OCI-LY7 (cell line): ENCODE data around the gene CACNB3. TPM values are rescaled to one million over a fixed set of nuclear protein-coding genes. Genes with fewer than 3 reads are reported as not detected.
"Not testable (repeated sequence)": the region's sequence is repeated elsewhere in the genome, so short reads cannot be mapped to it uniquely, and the experiment has no call there.

Source experiments
- BruUV-seq: library from RNA; stranded (reverse); fragments of 400-500 nt; replicated peaks from 2 replicates; lab custom pipeline; 2021; lab: Mats Ljungman, UMichigan
- CTCF ChIA-PET: fragments of 300-600 bp; sonication (Branson Sonifier 250); formaldehyde crosslinking; loops from one replicate; lab custom pipeline; 2022; ENCODE audit warnings: antibody characterized with exemption; ENCODE audit not compliant: unreplicated experiment; lab: Charles Lee
- POLR2A ChIA-PET: fragments of 300-600 bp; sonication (Branson Sonifier 250); formaldehyde crosslinking; loops from one replicate; lab custom pipeline; 2022; ENCODE audit warnings: antibody characterized with exemption; lab: Charles Lee
- DNase-seq: peaks from one replicate; pipeline ENCODE4 v3.0.0-alpha.2; 2015; ENCODE audit warnings: low spot score
- H2AFZ ChIP-seq: fragments of 200-600 bp; sonication (generic), shearing (Covaris generic); 2 replicates; pipeline ENCODE4 v1.6.1; 2014; ENCODE audit warnings: mild to moderate bottlenecking, antibody characterized with exemption, low read length, moderate library complexity
- H3K27ac ChIP-seq: fragments of 200-600 bp; sonication (generic); 2 replicates; pipeline ENCODE4 v1.5.1; 2014; ENCODE audit warnings: mixed run types, low read depth, mild to moderate bottlenecking, moderate library complexity, low read length, inconsistent platforms; ENCODE audit not compliant: poor library complexity, severe bottlenecking
- H3K36me3 ChIP-seq: fragments of 200-600 bp; sonication (generic); 2 replicates; pipeline ENCODE4 v1.6.1; 2014; ENCODE audit warnings: mild to moderate bottlenecking, antibody characterized with exemption, low read length, moderate library complexity, mixed read lengths; ENCODE audit not compliant: insufficient read depth
- H3K4me1 ChIP-seq: fragments of 200-600 bp; sonication (generic); 2 replicates; pipeline ENCODE4 v1.5.1; 2014; ENCODE audit warnings: mild to moderate bottlenecking, low read length; ENCODE audit not compliant: insufficient read depth, poor library complexity, severe bottlenecking
- H3K4me2 ChIP-seq: fragments of 200-600 bp; sonication (generic); 2 replicates; pipeline ENCODE4 v1.6.1; 2014; ENCODE audit warnings: mild to moderate bottlenecking, low read length
- H3K4me3 ChIP-seq: fragments of 200-600 bp; sonication (generic); 2 replicates; pipeline ENCODE4 v1.5.1; 2014; ENCODE audit warnings: mild to moderate bottlenecking, low read depth, low read length; ENCODE audit not compliant: poor library complexity, severe bottlenecking
- H3K79me2 ChIP-seq: fragments of 200-600 bp; sonication (generic); 2 replicates; pipeline ENCODE4 v1.6.1; 2016; ENCODE audit warnings: low read depth, mild to moderate bottlenecking, low read length, moderate library complexity, mixed read lengths; ENCODE audit not compliant: insufficient read depth
- H3K9me2 ChIP-seq: fragments of 200-600 bp; sonication (generic); 2 replicates; pipeline ENCODE4 v1.6.1; 2016; ENCODE audit warnings: mild to moderate bottlenecking, low read length, mixed read lengths; ENCODE audit not compliant: insufficient read depth
- H3K9me3 ChIP-seq: fragments of 200-600 bp; sonication (generic); 2 replicates; pipeline ENCODE4 v1.6.1; 2014; ENCODE audit warnings: mild to moderate bottlenecking, mixed run types, low read length, mixed read lengths
- H4K20me1 ChIP-seq: fragments of 200-600 bp; sonication (generic); 2 replicates; pipeline ENCODE4 v1.6.1; 2014; ENCODE audit warnings: mild to moderate bottlenecking, antibody characterized with exemption, low read length, moderate library complexity, mixed read lengths; ENCODE audit not compliant: insufficient read depth
- EZH2phosphoT487 ChIP-seq: fragments of 200-600 bp; sonication (generic); IDR thresholded peaks from 2 replicates; pipeline ENCODE4 v1.6.1; 2018; ENCODE audit warnings: low read depth, borderline replicate concordance, mild to moderate bottlenecking, mixed run types, antibody characterized with exemption, low read length, moderate library complexity, mixed read lengths
- intact Hi-C: fragments of 100-400 bp; cut with micrococcal nuclease; formaldehyde crosslinking; loops from one replicate; pipeline ENCODE4 v1.10.0; 2022; ENCODE audit not compliant: unreplicated experiment
- total RNA-seq, 2 experiments: library from RNA; depleted of rRNA in 1 of 2; stranded (reverse); fragments of >200 nt in 1 of 2; shearing (Covaris generic) in 1 of 2; gene quantifications; 2 replicates each; pipeline ENCODE4 v1.2.3, GENCODE V29; 2014 to 2022
- TF ChIP-seq, protein P1 (sequence below): fragments of 200-600 bp; sonication (generic); conservative IDR thresholded peaks from 2 replicates; pipeline ENCODE4 v1.5.1; 2014; ENCODE audit warnings: mild to moderate bottlenecking, antibody characterized with exemption, low read length, moderate library complexity, mixed read lengths

CACNB3 gene
- total RNA-seq, 2 experiments from 2014 or later, result 5.6 to 20.6 TPM

DNA sequence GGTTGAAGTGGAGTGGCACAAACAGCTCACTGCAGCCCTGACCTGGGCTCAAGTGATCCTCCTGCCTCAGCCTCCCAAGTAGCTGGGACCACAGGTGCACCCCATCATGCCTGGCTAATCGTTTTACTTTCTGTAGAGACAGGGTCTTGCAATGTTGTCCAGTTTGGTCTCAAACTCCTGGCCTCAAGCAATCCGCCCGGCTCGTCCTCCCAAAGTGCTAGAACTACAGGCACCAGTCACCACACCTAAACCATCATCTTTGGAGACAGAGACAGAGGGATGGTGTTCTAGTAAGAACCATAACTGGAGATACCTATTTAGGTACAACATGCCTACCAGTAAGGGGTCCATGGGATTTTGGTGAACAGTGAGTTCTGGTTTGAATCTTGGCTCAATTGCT, 36.2 kb downstream of the CACNB3 start:
- ChIA-PET POLR2A (interaction anchor here (3.4 kb wide), 1 partner anchor 36 kb away, joined by 36 read pairs; no protein-coding TSS in a partner anchor), CTCF (interaction anchor here (0.6 to 2.8 kb wide), 2 partner anchors 36 to 71 kb away, joined by 3 to 35 read pairs; no protein-coding TSS in a partner anchor)
- Histone ChIP-seq H3K9me3 (no peaks in the 10 kb centered on the region), H3K4me2 (no peak overlapping the region), H2AFZ (no peak overlapping the region), H3K27ac (no peak overlapping the region), H3K79me2 (peaks cover 24% of the 10 kb centered on the region), H3K9me2 (no peaks in the 10 kb centered on the region), H3K4me1 (peaks cover 45% of the 10 kb centered on the region), H4K20me1 (peaks cover 8% of the 10 kb centered on the region; the same call in 1 of the 2 replicates), H3K36me3 (peaks cover 29% of the 10 kb centered on the region), H3K4me3 (no peak overlapping the region)
- TF ChIP-seq, protein P1, sequence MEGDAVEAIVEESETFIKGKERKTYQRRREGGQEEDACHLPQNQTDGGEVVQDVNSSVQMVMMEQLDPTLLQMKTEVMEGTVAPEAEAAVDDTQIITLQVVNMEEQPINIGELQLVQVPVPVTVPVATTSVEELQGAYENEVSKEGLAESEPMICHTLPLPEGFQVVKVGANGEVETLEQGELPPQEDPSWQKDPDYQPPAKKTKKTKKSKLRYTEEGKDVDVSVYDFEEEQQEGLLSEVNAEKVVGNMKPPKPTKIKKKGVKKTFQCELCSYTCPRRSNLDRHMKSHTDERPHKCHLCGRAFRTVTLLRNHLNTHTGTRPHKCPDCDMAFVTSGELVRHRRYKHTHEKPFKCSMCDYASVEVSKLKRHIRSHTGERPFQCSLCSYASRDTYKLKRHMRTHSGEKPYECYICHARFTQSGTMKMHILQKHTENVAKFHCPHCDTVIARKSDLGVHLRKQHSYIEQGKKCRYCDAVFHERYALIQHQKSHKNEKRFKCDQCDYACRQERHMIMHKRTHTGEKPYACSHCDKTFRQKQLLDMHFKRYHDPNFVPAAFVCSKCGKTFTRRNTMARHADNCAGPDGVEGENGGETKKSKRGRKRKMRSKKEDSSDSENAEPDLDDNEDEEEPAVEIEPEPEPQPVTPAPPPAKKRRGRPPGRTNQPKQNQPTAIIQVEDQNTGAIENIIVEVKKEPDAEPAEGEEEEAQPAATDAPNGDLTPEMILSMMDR, result no peak
- no peak for TF ChIP-seq EZH2phosphoT487
- DNase-seq, result no peak
- intact Hi-C loops, result loop anchor here (5.0 to 10.0 kb wide), 2 partner anchors 278 to 980 kb away; partner anchors contain the start of gene TUBA1B
- no TSS peak for BruUV-seq

DNA sequence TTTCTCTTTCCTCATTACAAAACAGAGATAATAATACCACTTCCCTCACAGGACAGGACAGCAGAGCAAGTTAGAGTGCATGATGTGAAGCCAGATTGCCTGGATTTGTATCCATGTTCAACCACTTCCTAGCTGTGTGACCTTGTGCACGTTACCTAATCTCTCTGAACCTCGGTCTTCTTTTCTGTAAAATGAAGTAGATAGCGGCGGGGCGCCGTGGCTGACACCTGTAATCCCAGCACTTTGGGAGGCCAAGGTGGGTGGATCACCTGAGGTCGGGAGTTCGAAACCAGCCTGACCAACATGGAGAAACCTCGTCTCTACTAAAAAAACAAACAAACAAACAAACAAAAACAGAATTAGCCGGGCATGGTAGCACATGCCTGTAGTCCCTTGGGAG, 36.6 kb downstream of the CACNB3 start:
- POLR2A ChIA-PET, result interaction anchor here (4.6 kb wide), 1 partner anchor 12 kb away, joined by 47 read pairs; the partner anchor contains the start of gene RND1
- BruUV-seq, result not testable (repeated sequence)
- intact Hi-C loops, result loop anchor here (5.0 to 10.0 kb wide), 2 partner anchors 277 to 980 kb away; partner anchors contain the start of gene TUBA1B

DNA sequence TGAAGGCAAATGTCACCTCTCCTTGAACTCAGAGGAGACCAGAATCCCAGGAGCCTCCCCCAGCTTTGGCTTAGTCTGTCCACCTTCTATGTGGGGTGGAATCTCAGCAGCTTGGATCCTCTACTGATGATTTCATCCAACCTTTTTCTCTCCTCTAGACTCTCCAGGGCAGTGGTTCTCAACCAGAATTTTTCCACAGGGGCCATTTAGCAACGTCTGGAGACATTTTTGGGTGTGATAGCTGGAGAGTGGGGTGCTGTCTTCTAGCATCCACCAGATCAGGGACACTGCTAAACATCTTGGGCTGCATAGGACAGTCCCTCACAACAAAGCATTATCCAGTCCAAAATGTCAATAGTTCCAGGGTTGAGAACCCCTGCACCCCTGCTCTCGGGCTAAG, 38.1 kb downstream of the CACNB3 start:
- H3K4me2 ChIP-seq, result no peak overlapping the region
- peaks cover 28% of the 10 kb centered on the region for H3K36me3 ChIP-seq
- BruUV-seq, result no TSS peak
- ChIA-PET POLR2A (interaction anchor here (0.7 to 4.6 kb wide), 4 partner anchors 11 to 1203 kb away, joined by 3 to 47 read pairs (median 3); partner anchors contain the start of gene RND1), CTCF (interaction anchor here (1.2 kb wide), 1 partner anchor 34 kb away, joined by 7 read pairs; no protein-coding TSS in a partner anchor)
- no peaks in the 10 kb centered on the region for H4K20me1 ChIP-seq
- no peak for DNase-seq
- H2AFZ ChIP-seq, result no peak overlapping the region
- H3K4me1 ChIP-seq, result peaks cover 42% of the 10 kb centered on the region
- intact Hi-C loops, result loop anchor here (10.0 kb wide), 1 partner anchor 978 kb away; no protein-coding TSS in a partner anchor
- no peak overlapping the region for H3K4me3 ChIP-seq
- H3K79me2 ChIP-seq, result peaks cover 5% of the 10 kb centered on the region
- H3K9me3 ChIP-seq, result no peaks in the 10 kb centered on the region
- TF ChIP-seq EZH2phosphoT487, result no peak
- TF ChIP-seq, protein P1, result no peak
- no peak overlapping the region for H3K27ac ChIP-seq
- no peaks in the 10 kb centered on the region for H3K9me2 ChIP-seq

More for the DNA sequence above, 36.6 kb downstream of the CACNB3 start:
- not testable (repeated sequence) for H2AFZ ChIP-seq, H3K27ac ChIP-seq, DNase-seq, H3K9me2 ChIP-seq, H3K4me3 ChIP-seq, H3K9me3 ChIP-seq, H4K20me1 ChIP-seq, H3K4me2 ChIP-seq
- Histone ChIP-seq H3K79me2 (peaks cover 20% of the 10 kb centered on the region), H3K36me3 (peaks cover 25% of the 10 kb centered on the region), H3K4me1 (peaks cover 43% of the 10 kb centered on the region)
- CTCF ChIA-PET, result interaction anchor here (0.6 to 2.8 kb wide), 2 partner anchors 36 to 71 kb away, joined by 3 to 35 read pairs; no protein-coding TSS in a partner anchor
